Measurements from ENCODE around the gene ENTHD1. TPM values are rescaled to one million over a fixed set of nuclear protein-coding genes. Genes with fewer than 3 reads are reported as not detected.

ENTHD1 gene
- total and polyA plus RNA-seq, 10 of the 15 experiments (the other 5 are each of a cell fraction or from before 2014, with no cell fraction given) = 0.09 to 0.52 (median 0.21) TPM; not detected in 1

GRCh38 chr22:39906207-39906606, 12.6 kb upstream of the ENTHD1 start (continued):
- no peak for TF ChIP-seq CUX1 (IDR thresholded peaks at IDR 0.05; ENCODE audit: insufficient replicate concordance, low read depth, low read length)
- no peak for TF ChIP-seq E2F8 (IDR thresholded peaks at IDR 0.05; ENCODE audit: low read depth, partially characterized antibody)
- no peak for TF ChIP-seq EGR1 (IDR thresholded peaks at IDR 0.05; ENCODE audit: borderline replicate concordance in 1 of 2, low read depth in 2 of 2, low read length in 2 of 2)
- no peak for TF ChIP-seq SRF (IDR thresholded peaks at IDR 0.05; ENCODE audit: low read depth in 2 of 2, low read length in 2 of 2)

Data from GM12878 (cell line).